Rectal smooth muscle tissue (tissue), 1 donor: ENCODE results near the gene MAFG.
"Not testable (repeated sequence)": the region's sequence is repeated elsewhere in the genome, so short reads cannot be mapped to it uniquely, and the experiment has no call there.

Source experiments
- H3K27ac ChIP-seq: one replicate; pipeline ENCODE4 v1.7.0; 2013; ENCODE audit warnings: low read depth, low read length, inconsistent platforms
- H3K27me3 ChIP-seq: one replicate; pipeline ENCODE4 v1.7.0; 2013; ENCODE audit warnings: low read length; ENCODE audit not compliant: control insufficient read depth, insufficient read depth
- H3K36me3 ChIP-seq: one replicate; pipeline ENCODE4 v1.7.0; 2013; ENCODE audit warnings: low read length; ENCODE audit not compliant: control insufficient read depth, insufficient read depth
- H3K4me1 ChIP-seq: one replicate; pipeline ENCODE4 v1.7.0; 2013; ENCODE audit warnings: low read length; ENCODE audit not compliant: control insufficient read depth, insufficient read depth
- H3K4me3 ChIP-seq: one replicate; pipeline ENCODE4 v1.7.0; 2013; ENCODE audit warnings: low read length
- H3K9ac ChIP-seq: one replicate; pipeline ENCODE4 v1.7.0; 2013; ENCODE audit warnings: low read length

Gene MAFG

GRCh38 chr17:81955058-81955681, 27.6 kb upstream of the MAFG start:
- Histone ChIP-seq H3K4me3 (no peak overlapping the region), H3K9ac (no peak overlapping the region), H3K27ac (no peak overlapping the region), H3K4me1 (no peaks in the 10 kb centered on the region), H3K36me3 (no peaks in the 10 kb centered on the region), H3K27me3 (peaks cover 17% of the 10 kb centered on the region)

DNA sequence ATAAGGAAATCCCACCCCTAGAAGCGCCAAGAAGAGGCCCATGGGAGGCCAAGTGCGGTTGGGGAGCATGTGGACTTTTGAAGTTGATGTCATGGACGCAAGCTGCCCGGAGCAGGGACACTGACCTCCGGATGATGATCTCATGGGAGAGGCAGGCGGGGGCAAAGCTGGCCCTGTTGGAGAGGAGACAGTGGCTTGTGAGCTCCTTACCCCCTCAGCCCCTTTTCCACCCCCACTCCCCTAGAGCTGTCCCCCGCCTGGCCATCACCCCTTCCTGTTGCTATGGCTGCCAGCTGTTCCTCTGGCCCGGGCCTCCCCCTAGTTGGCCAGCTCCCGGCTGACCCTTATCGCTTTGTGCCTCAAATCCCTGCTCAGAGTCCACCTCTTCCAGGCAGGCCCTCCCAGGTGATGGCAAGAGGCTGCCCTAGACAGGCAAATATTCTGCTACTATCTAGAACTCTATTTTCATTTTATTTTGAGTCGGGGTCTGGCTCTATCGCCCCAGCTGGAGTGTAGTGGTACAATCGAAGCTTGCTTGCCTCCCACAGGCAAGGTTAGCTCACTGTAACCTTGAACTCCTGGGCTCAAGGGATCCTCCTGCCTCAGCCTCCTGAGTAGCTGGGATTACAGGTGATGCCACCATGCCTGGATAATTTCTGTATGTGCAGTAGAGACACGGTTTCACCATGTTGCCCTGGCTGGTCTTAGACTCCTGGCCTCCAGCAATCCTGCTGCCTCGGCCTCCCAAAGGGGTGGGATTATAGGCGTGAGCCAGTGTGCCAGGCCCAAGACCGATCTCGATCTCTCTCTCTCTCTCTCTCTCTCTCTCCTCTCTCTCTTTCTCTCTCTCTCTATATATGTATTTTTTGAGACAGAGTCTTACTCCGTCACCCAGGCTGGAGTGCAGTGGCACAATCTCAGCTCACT, 26.9 kb upstream of the MAFG start:
- no peaks in the 10 kb centered on the region for H3K4me1 ChIP-seq
- no peaks in the 10 kb centered on the region for H3K36me3 ChIP-seq
- no peak overlapping the region for H3K27ac ChIP-seq
- no peak overlapping the region for H3K4me3 ChIP-seq
- peaks cover 13% of the 10 kb centered on the region for H3K27me3 ChIP-seq
- no peak overlapping the region for H3K9ac ChIP-seq

- H3K27ac ChIP-seq, H3K27me3 ChIP-seq, H3K4me3 ChIP-seq, H3K36me3 ChIP-seq, H3K4me1 ChIP-seq, H3K9ac ChIP-seq: not testable (repeated sequence)
Observed at GRCh38 chr17:81953443-81953842, 25.9 kb upstream of the MAFG start.

- no peak overlapping the region for H3K27ac ChIP-seq
- no peaks in the 10 kb centered on the region for H3K4me1 ChIP-seq
- H3K27me3 ChIP-seq, result peaks cover 3% of the 10 kb centered on the region
- H3K36me3 ChIP-seq, result no peaks in the 10 kb centered on the region
- no peak overlapping the region for H3K4me3 ChIP-seq
- no peak overlapping the region for H3K9ac ChIP-seq
Observed at GRCh38 chr17:81952792-81953228, 25.3 kb upstream of the MAFG start.

DNA sequence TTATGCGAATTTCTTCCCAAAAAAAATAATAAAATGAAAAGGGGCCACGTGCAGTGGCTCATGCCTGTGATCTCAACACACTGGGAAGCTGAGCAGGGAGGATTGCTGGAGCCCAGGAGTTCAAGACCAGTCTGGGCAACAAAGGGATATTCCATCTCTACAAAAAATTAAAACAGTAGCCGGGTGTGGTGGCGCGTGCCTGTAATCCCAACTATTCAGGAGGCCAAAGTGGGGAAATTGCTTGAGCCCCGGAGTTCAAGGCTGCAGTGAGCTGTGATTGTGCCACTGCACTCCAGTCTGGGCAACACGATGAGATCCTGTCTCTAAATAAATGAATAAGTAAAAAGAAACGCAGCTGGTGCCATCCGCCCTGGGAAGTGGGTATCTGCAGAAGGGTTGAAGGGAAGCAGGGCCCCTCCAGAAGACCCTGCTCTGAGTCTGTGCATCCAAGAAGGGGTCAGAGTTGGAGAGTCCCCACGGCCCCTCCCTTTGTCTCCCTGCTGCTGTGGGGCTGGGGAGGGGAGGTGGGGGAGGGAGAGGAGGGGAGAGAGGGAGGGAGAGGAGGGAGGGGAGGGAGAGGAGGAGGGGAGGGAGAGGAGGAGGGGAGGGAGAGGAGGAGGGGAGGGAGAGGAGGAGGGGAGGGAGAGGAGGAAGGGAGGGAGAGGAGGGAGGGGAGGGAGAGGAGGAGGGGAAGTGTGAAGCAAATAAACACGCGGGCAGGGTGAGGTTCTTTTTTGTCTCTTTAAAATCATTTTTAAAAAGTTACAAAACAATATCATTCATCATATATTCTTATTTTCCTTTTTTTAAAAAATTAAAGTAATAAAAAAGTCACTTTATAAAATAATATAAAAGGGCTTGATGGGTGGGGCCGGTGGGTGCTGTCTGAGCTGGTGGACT, 24.5 kb upstream of the MAFG start:
- no peak overlapping the region for H3K9ac ChIP-seq
- no peaks in the 10 kb centered on the region for H3K36me3 ChIP-seq
- peaks cover 3% of the 10 kb centered on the region for H3K27me3 ChIP-seq
- H3K4me1 ChIP-seq, result no peaks in the 10 kb centered on the region
- no peak overlapping the region for H3K4me3 ChIP-seq
- H3K27ac ChIP-seq, result no peak overlapping the region

DNA sequence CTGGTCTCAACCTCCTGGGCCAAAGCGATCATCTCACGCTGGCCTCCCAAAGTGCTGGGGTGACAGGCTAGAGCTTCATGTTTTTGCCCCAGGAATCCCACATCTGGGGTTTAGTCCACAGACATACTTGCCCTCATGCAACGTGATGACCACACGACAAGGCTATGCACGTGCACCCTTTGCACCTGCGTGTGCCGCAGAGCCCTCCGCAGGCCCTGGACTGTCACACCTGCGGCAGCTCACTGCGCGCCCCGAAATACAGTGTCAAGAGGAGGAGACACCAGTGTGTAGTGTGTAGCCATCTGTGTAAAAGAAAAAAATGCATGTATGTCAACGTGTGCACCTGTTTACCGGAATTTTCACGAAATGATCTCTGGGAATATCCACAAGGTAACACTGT, 23.0 kb upstream of the MAFG start:
- H3K9ac ChIP-seq, result no peak overlapping the region
- no peak overlapping the region for H3K27ac ChIP-seq
- no peaks in the 10 kb centered on the region for H3K36me3 ChIP-seq
- H3K4me1 ChIP-seq, result no peaks in the 10 kb centered on the region
- no peak overlapping the region for H3K4me3 ChIP-seq
- H3K27me3 ChIP-seq, result no peaks in the 10 kb centered on the region

GRCh38 chr17:81948635-81949378, 21.3 kb upstream of the MAFG start:
- H3K9ac ChIP-seq, result no peak overlapping the region
- H3K4me1 ChIP-seq, result no peaks in the 10 kb centered on the region
- no peak overlapping the region for H3K4me3 ChIP-seq
- no peaks in the 10 kb centered on the region for H3K27me3 ChIP-seq
- no peaks in the 10 kb centered on the region for H3K36me3 ChIP-seq
- no peak overlapping the region for H3K27ac ChIP-seq

- Histone ChIP-seq H3K4me1 (no peaks in the 10 kb centered on the region), H3K27ac (no peak within 1 kb of the TSS), H3K36me3 (no peaks in the 10 kb centered on the region), H3K4me3 (no peak within 1 kb of the TSS), H3K27me3 (no peaks in the 10 kb centered on the region), H3K9ac (no peak within 1 kb of the TSS)
Observed at GRCh38 chr17:81947189-81947588, 19.7 kb upstream of the MAFG start, which contains the start of gene MYADML2. TSS of gene MYADML2 (minus strand) at chr17:81947233. CDS start at chr17:81941741, 5,492 bp downstream.

DNA sequence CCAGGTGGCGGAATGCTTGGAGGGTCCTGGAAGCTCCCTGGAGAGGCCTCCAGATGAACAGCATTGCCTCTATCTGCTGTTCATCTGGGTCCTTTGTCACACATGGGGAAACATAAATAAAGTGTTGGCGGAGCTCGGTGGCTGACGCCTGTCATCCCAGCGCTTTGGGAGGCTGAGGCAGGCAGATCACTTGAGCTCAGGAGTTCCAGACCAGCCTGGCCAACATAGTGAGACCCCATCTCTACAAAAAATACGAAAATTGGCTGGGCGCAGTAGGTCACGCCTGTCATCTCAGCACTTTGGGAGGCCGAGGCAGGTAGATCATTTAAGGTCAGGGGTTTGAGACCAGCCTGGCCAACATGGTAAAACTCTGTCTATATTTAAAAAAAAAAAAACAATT, 17.3 kb upstream of the MAFG start:
- Histone ChIP-seq H3K4me1 (no peaks in the 10 kb centered on the region), H3K27me3 (no peaks in the 10 kb centered on the region), H3K36me3 (no peaks in the 10 kb centered on the region), H3K4me3 (no peak overlapping the region), H3K27ac (no peak overlapping the region), H3K9ac (no peak overlapping the region)

GRCh38 chr17:81942167-81942553, 14.6 kb upstream of the MAFG start:
- Histone ChIP-seq H3K9ac (no peak overlapping the region), H3K4me3 (no peak overlapping the region), H3K27me3 (no peaks in the 10 kb centered on the region), H3K36me3 (no peaks in the 10 kb centered on the region), H3K27ac (no peak overlapping the region), H3K4me1 (no peaks in the 10 kb centered on the region)

- H3K4me3 ChIP-seq, result no peak overlapping the region
- no peaks in the 10 kb centered on the region for H3K27me3 ChIP-seq
- H3K4me1 ChIP-seq, result peaks cover 2% of the 10 kb centered on the region
- H3K27ac ChIP-seq, result no peak overlapping the region
- no peaks in the 10 kb centered on the region for H3K36me3 ChIP-seq
- H3K9ac ChIP-seq, result no peak overlapping the region
Observed at GRCh38 chr17:81941484-81942166, 14.1 kb upstream of the MAFG start.
